Left lung (tissue), 14 donors: ENCODE results near the gene NKX2-4. TPM values are rescaled to one million over a fixed set of nuclear protein-coding genes. Genes with fewer than 3 reads are reported as not detected.

Experiments
- ATAC-seq: fragments of 200-7000 bp; cut with Tn5 transposase; one replicate; pipeline ENCODE4 v1.9.1; 2020; ENCODE audit warnings: moderate library complexity
- DNase-seq, 4 donors: peaks; one replicate each; pipeline ENCODE4 v3.0.0-alpha.2; 2013 to 2020
- H3K27ac ChIP-seq, 2 donors: fragments of 200-600 bp; sonication (generic) in 1 of 2; one replicate each; pipeline versions ENCODE4 v1.5.0 to v1.8.0; 2020 to 2021
- H3K27me3 ChIP-seq, 2 donors: fragments of 200-600 bp; sonication (generic) in 1 of 2; one replicate each; pipeline versions ENCODE4 v1.5.0 to v1.8.0; 2020 to 2021
- H3K36me3 ChIP-seq, 2 donors: fragments of 200-600 bp; sonication (generic) in 1 of 2; one replicate each; pipeline versions ENCODE4 v1.5.0 to v1.8.0; 2020 to 2021
- H3K4me1 ChIP-seq, 2 donors: fragments of 200-600 bp; one replicate each; pipeline ENCODE4 v1.8.0; 2021
- H3K4me3 ChIP-seq, 2 donors: fragments of 200-600 bp; sonication (generic) in 1 of 2; one replicate each; pipeline versions ENCODE4 v1.5.0 to v1.8.0; 2020 to 2021; ENCODE audit warnings: mild to moderate bottlenecking in 1 of 2
- H3K9me3 ChIP-seq, 2 donors: fragments of 200-600 bp; sonication (generic) in 1 of 2; one replicate each; pipeline versions ENCODE4 v1.5.0 to v1.8.0; 2020 to 2021
- intact Hi-C, 2 donors: fragments of 100-400 bp; cut with DNase I; formaldehyde crosslinking; loops; one replicate each; pipeline versions ENCODE4 v1.11.2 to v1.14.2; 2022
- long read RNA-seq, 12 donors: library from polyadenylated mRNA in 2 of 12; unstranded in 2 of 12; transcript quantifications; one replicate each; pipeline ENCODE4 v2.0.0 and lab custom pipeline, GENCODE V29; 2019 to 2026
- polyA plus RNA-seq, 6 donors: library from polyadenylated mRNA; unstranded; fragments of 120-200 nt; gene quantifications; one replicate each; pipeline ENCODE4 v1.2.1, GENCODE V29; 2013; ENCODE audit not compliant: insufficient read length in 6 of 6
- total RNA-seq, 2 donors: library from RNA; stranded (reverse); fragmentation: NEBNext Ultra II Directional; extraction: Animal tissue kit (Norgen Biotek cat#: 25700); gene quantifications; one replicate each; pipeline ENCODE4 v1.2.1, GENCODE V29; 2021
- TF ChIP-seq, protein P1 (sequence below), 2 donors: fragments of 200-600 bp; sonication (generic) in 1 of 2; IDR thresholded peaks; one replicate each; pipeline versions ENCODE4 v1.5.0 to v1.8.0; 2021; ENCODE audit warnings: antibody characterized with exemption in 2 of 2
- donor health status: DM: no; HTN: yes; CAD: no.
- donor health status: DM: no; HTN: no; CAD: no.

The NKX2-4 gene
- total RNA-seq (not detected), polyA plus RNA-seq (not detected)
- long read RNA-seq, donor 1 = 0 reads
- long read RNA-seq, donor 2 = 0 reads
- long read RNA-seq, donor 3 = 0 reads
- long read RNA-seq, donor 4 = 0 reads
- long read RNA-seq, donor 5 = 0 reads
- long read RNA-seq, donor 6 = 0 reads
- long read RNA-seq, donor 7 = 0 reads
- long read RNA-seq, donor 8 = 0 reads
- long read RNA-seq, donor 9 = 0 reads
- long read RNA-seq, donor 10 = 0 reads
- long read RNA-seq, donor 11 = 0 reads
- long read RNA-seq, donor 12 = 0 reads

DNA sequence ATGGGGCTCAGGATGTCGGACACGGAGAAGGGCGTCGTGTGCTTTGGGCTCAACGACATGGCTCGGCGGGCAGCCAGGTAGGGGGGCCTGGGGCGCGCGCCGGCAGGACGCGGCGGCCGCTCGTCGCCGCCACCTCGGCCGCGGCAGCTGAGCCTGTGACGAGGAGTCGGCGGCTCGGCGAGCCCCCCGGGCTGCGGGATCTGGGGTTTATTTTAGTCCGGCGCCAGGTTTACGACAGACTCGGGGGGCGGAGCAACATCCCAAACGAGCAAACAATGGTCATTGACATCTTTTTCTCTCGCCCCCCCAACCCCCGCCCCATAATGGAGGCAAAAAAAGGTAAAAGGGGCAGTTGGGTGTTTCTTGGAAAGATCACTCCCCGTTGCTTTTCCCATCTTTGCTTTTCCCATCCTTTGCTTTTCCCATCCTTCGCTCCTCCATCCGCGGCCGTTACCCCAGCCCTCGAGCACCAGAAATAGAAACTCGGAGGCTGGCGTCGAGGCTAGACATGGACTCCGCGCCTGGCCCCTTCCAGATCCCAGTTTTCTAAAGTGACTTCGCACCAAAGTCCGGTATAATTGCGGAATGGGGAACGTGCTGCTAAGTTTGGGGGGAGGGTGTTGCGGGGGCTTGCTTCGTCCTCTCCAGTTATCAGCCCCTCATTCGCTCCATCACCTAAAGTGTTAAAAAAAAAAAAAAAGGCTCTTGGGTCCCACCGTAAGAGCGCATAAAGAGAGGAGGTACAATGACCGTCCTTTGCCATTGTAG, at the start of gene NKX2-4:
Gene NKX2-4 (minus strand): TSS at position 186 of the 768 bp plus-strand sequence. CDS start 127 bp downstream, at position 59.
- peak within 1 kb of the TSS in 1 of 2 donors; percentile 16 for H3K4me3 ChIP-seq
- intact Hi-C loops = no loop called here
- DNase-seq (no peak), ATAC-seq (no peak)
- no peaks in the 10 kb centered on the region for H3K36me3 ChIP-seq
- H3K27me3 ChIP-seq = peaks cover 100% of the 10 kb centered on the region in 2 donors
- TF ChIP-seq, protein P1, sequence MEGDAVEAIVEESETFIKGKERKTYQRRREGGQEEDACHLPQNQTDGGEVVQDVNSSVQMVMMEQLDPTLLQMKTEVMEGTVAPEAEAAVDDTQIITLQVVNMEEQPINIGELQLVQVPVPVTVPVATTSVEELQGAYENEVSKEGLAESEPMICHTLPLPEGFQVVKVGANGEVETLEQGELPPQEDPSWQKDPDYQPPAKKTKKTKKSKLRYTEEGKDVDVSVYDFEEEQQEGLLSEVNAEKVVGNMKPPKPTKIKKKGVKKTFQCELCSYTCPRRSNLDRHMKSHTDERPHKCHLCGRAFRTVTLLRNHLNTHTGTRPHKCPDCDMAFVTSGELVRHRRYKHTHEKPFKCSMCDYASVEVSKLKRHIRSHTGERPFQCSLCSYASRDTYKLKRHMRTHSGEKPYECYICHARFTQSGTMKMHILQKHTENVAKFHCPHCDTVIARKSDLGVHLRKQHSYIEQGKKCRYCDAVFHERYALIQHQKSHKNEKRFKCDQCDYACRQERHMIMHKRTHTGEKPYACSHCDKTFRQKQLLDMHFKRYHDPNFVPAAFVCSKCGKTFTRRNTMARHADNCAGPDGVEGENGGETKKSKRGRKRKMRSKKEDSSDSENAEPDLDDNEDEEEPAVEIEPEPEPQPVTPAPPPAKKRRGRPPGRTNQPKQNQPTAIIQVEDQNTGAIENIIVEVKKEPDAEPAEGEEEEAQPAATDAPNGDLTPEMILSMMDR (IDR thresholded peaks at IDR 0.05) = no peak
- H3K9me3 ChIP-seq = no peaks in the 10 kb centered on the region
- peaks cover 3 to 19% of the 10 kb centered on the region in 2 donors for H3K4me1 ChIP-seq
- H3K27ac ChIP-seq = no peak within 1 kb of the TSS

DNA sequence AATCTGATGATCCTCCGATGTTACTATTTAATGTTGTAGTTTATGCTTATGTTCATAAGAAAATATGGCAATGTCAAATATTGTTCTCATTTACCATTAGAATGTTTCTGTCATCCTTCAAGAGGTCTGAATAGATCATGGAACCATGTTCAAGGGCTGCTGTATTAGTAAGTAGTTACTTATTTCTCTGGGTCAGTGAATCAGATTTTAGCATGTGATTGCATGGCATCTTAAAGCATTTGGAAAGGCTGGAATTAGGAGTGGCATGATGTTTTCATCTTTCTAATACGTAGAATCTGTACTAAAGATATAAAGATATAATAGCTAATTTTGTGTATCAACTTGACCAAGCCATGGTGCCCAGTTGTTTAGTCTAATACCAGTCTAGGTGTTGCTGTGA, 40.5 kb upstream of the NKX2-4 start:
- no peak for ATAC-seq
- intact Hi-C loops = no loop called here
- no peak overlapping the region for H3K27ac ChIP-seq
- no peaks in the 10 kb centered on the region for H3K4me1 ChIP-seq
- TF ChIP-seq, protein P1 (IDR thresholded peaks at IDR 0.05) = no peak
- no peaks in the 10 kb centered on the region for H3K9me3 ChIP-seq
- H3K36me3 ChIP-seq = no peaks in the 10 kb centered on the region
- no peak for DNase-seq
- no peak overlapping the region for H3K4me3 ChIP-seq
- H3K27me3 ChIP-seq = peaks cover 0 to 35% of the 10 kb centered on the region in 2 donors

DNA sequence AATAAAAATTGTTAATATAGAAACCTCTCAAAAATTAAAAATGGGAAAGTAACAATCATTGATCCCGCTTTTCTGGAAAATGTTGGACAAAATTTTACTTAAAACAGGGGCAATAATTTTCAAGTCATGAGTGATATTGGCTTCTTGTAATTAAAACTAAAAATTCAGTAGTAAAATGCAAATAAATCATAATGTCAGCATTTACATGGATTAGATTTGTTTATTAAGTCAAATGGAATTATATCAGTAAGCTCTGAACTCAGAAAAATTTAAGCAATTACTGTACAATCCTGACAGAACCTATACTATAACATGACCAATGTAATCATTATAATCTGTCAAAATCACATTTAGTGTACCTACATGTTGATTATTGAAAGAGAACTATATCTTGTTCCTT, 39.9 kb upstream of the NKX2-4 start:
- ATAC-seq = no peak
- no peaks in the 10 kb centered on the region for H3K4me1 ChIP-seq
- intact Hi-C loops = no loop called here

DNA sequence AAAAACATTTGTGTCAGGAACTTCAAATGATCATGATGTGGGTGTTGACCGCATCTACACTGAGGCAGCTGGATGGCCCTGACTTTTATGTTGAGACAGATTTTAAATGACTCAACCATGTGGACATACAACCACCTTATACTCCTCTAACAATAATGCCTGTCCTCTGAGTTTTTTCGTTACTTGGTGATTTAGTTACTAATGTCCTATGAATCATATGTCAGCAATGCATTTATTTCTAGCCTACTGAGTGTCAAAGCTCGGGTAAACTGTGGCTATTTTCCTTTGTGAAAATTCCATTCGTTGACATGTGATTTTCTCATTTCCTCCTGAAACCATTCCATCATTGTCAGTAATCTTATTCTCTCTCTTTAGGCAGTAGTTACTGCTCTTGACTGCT, 38.9 kb upstream of the NKX2-4 start:
- no peaks in the 10 kb centered on the region for H3K4me1 ChIP-seq
- TF ChIP-seq, protein P1 (IDR thresholded peaks at IDR 0.05) = no peak
- no peaks in the 10 kb centered on the region for H3K9me3 ChIP-seq
- no peaks in the 10 kb centered on the region for H3K36me3 ChIP-seq
- no peak for ATAC-seq
- DNase-seq = no peak
- intact Hi-C loops = no loop called here
- H3K4me3 ChIP-seq = no peak overlapping the region
- H3K27ac ChIP-seq = no peak overlapping the region
- peaks cover 0 to 33% of the 10 kb centered on the region in 2 donors for H3K27me3 ChIP-seq

More for the DNA sequence above, 39.9 kb upstream of the NKX2-4 start:
- Histone ChIP-seq H3K36me3 (no peaks in the 10 kb centered on the region), H3K27me3 (peaks cover 0 to 40% of the 10 kb centered on the region in 2 donors), H3K4me3 (no peak overlapping the region), H3K9me3 (no peaks in the 10 kb centered on the region), H3K27ac (no peak overlapping the region)
- no peak for DNase-seq
- TF ChIP-seq, protein P1 (IDR thresholded peaks at IDR 0.05) = no peak

DNA sequence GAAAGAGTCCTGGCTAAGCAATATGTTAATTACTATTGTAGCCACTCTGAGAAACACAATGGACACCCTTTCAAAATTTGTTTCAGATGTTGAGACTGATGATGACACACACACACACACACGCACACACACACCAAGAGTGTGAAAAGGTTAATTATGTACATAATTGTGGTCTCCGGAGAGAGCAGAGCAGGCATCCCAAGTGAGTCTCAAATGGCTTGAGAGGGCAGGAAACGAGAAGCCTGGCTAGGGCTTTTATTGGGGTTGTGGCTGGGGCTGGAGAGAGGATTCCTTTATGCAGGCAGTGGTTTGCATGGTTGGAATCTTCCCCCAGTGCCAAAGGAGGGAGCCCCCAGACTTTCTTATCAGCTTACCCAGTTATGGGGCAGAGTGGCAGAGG, 38.2 kb upstream of the NKX2-4 start:
- no peak for DNase-seq
- Histone ChIP-seq H3K4me1 (no peaks in the 10 kb centered on the region), H3K4me3 (no peak overlapping the region), H3K27me3 (peaks cover 0 to 31% of the 10 kb centered on the region in 2 donors), H3K9me3 (no peaks in the 10 kb centered on the region), H3K27ac (no peak overlapping the region), H3K36me3 (no peaks in the 10 kb centered on the region)
- TF ChIP-seq, protein P1 (IDR thresholded peaks at IDR 0.05) = no peak
- intact Hi-C loops = no loop called here
- ATAC-seq = no peak
